AG09309 (cell line): ENCODE data around the gene DGCR2.

Experiments used
- DNase-seq: peaks from one replicate; pipeline ENCODE4 v3.0.0-alpha.2; 2010; ENCODE audit warnings: low read depth
- H3K4me3 ChIP-seq: 2 replicates; pipeline ENCODE4 v1.5.1; 2011; ENCODE audit warnings: mild to moderate bottlenecking, low read depth, low read length, moderate library complexity; ENCODE audit not compliant: control insufficient read depth
- CTCF ChIP-seq: IDR thresholded peaks from 2 replicates; pipeline ENCODE4 v1.5.1; 2011; ENCODE audit warnings: mild to moderate bottlenecking, low read depth, low read length, inconsistent platforms; ENCODE audit not compliant: insufficient read depth, control insufficient read depth; ENCODE audit errors: missing control alignments

The DGCR2 gene

DNA sequence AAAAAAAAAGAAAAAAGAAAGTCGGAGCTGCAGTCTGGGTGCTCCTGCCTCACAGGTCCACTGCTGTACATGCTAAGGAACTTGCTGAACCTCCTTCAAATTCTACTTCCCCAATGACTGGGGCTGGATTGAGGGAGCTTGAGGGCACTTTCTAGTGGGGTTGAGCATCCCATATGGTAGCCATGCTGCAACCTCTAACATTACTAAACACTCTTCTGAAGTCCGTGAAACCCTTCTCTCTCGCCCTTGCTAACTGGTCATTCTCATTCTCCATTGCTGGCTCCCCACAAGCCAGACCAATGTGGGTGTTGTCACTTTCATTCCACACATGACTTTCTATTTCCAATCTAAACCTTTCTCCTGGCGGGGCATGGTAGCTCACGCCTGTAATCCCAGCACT, 21.0 kb upstream of the DGCR2 start:
- H3K4me3 ChIP-seq = no peak overlapping the region
- DNase-seq = no peak
- TF ChIP-seq CTCF = no peak

DNA sequence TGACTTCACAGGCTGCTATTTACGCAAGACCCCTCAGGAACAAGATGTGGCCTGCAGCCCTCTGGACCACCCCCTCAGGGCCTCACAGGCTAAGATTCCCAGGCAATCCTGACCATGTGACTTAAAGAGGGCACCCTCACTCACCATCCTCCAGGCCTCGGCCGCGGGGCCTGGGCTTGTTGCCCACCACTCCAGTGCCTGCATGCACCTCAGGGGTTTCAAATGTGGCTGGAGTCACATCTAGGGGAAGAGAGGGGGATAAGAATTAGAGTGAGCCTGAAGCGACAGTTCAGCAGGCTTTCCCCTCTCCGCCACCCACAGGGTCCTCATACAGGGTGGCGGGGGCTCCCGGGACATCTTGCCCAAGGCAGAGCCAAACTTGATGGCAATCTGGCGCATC, 20.2 kb upstream of the DGCR2 start:
- H3K4me3 ChIP-seq = no peak overlapping the region
- TF ChIP-seq CTCF = no peak
- DNase-seq = no peak

DNA sequence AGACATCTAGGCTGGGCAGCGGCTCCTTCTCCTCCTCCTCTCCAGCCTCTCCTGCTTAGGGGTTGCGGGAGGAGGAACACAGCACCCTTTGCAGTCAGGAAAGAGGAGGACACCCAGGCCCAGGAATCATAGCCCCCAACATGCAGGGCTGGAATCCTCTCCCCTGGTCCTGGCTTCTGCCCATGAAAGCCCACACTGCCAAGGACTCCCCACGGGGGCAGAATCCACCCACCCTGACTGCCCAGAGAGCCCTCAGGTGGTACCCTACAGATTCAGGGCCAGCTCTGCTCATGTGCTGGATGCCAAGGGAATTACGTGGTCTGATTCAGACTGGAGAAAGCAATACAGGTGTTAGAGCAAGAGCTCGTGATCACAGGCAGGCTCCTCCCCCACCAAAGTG, 17.8 kb upstream of the DGCR2 start:
- DNase-seq = no peak
- TF ChIP-seq CTCF = no peak
- no peak overlapping the region for H3K4me3 ChIP-seq

GRCh38 chr22:19139001-19139356, 16.8 kb upstream of the DGCR2 start:
- H3K4me3 ChIP-seq = no peak overlapping the region
- no peak for DNase-seq
- TF ChIP-seq CTCF = no peak

DNA sequence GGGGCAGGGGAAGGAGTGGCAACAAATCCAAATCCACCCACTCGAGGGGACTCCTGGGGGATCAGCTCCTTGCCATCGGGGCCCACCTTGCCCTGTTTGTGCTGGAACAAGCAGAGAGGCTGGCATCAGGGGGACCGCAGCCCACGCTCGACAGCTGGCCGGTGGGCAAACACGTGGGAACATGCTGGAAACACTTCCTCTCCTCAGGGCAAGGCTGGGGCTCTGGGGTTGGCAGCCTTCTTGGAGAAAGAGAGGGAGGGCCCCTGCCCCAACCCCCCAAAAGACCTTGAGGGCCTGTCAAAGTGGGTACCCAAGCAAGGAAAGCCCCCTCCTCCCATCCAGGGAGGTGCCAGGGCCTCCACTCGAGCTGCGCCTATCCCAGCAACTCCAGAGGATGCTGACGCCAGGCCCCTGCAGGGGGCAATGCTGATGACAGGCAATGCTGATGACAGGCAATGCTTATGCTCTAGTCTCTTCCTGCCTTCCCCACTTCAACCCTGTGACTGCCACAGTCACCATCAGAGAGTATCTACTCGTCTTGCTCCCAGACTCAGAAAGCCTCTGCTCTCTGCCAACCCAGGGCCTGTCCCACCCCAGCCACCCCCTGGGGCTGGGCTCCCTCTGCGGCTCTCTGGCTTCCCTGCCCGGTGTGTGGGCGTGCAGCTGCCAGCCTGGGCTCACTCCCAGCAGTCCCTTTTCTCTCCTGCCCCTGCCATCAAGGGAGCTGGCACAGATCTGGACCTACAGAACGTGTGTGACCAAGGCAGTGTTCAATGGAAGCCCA, 16.2 kb upstream of the DGCR2 start:
- TF ChIP-seq CTCF = no peak
- H3K4me3 ChIP-seq = no peak overlapping the region
- no peak for DNase-seq

GRCh38 chr22:19137384-19138216, 15.4 kb upstream of the DGCR2 start:
- no peak for DNase-seq
- H3K4me3 ChIP-seq = no peak overlapping the region
- TF ChIP-seq CTCF = no peak
